GM11168 (cell line): ENCODE data around the gene POLR2J.
"Not testable (repeated sequence)": the region's sequence is repeated elsewhere in the genome, so short reads cannot be mapped to it uniquely, and the experiment has no call there.

Experiments used
- in situ Hi-C: fragments of 300-500 bp; cut with MboI; formaldehyde crosslinking; loops from one replicate; pipeline ENCODE4 v1.12.0; 2022; ENCODE audit warnings: low sequenced_read_pairs; ENCODE audit not compliant: unreplicated experiment

POLR2J gene

DNA sequence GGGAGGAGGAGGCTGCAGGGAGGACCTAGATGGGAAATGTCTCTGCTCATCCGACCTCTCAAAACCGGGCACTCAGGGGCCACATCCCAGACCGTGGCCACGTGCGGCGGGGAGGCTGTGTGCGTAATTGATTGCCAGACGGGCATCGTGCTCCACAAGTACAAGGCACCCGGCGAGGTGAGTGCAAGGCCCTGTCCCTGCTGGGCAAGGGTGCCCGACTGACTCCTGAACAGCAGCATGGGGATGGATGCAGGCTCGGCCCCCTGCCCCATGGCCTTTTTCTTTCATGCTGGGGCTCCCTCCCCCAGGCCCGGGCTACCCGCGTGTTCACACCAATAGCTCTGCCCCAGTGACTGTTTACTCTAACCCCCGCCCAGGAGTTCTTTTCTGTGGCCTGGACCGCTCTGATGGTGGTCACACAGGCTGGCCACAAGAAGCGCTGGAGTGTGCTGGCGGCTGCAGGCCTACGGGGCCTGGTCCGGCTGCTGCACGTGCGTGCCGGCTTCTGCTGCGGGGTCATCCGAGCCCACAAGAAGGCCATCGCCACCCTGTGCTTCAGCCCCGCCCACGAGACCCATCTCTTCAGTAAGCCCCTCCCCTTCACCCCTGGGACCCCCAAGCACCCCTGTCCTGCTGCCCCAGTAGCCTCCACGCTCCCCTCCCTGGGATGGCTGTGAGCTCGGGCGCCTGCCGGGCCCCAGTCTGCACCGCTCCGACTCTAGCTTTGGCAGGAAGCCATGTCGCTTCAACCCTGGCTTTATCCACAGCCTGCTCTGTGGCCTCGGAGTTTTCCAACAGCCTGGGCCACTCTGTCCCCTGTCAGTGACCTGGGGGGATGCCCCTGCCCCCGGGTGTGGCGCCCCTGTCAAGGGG is 10.0 kb downstream of the POLR2J start:
- in situ Hi-C loops = no loop called here

- in situ Hi-C loops = no loop called here
Measured at GRCh38 chr7:102467581-102468477, 10.9 kb downstream of the POLR2J start.

- in situ Hi-C loops = no loop called here
Measured at GRCh38 chr7:102466097-102466496, 12.6 kb downstream of the POLR2J start.

DNA sequence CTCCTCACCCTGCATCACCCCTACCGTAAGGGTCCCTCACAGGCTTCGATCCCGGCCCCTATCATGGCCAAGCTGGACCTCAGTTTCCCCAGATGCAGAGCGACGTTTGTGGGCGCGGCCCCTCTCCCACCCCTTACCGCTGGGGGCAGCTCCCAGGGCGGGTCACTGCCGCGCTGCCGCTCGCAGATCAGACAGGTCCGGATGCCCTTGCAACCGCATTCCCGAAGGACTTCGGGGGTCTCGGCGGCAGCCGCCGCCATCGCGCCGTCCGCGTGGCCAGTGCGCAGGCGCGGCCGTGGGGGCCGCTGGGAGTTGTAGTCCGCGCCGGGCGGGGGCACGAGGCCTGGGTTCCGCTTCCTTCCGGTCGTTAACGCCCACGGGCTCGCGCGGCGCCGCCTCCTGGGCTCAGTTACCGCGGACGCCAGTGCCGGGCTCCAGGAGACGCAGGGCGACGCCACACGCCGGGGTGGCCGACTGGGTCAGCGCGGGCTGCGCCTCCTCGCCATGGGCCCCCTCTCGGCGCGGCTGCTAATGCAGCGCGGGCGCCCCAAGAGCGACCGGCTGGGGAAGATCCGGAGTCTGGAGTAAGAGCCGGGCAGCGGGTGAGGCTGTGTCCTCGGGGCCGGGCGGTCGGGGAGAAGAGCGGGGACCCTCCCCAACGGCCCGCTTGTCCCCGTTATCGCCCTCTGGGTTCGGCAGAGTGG is 14.0 kb downstream of the POLR2J start, which contains the start of the genes ALKBH4 and LRWD1:
ALKBH4 (minus strand) TSS at position 287 of the 704 bp plus-strand sequence; CDS start at position 260, 27 bp downstream.
LRWD1 (plus strand) TSS at position 408 of the 704 bp plus-strand sequence; CDS start at position 505, 97 bp downstream.
- in situ Hi-C loops = loop anchor here (5.0 kb wide), 1 partner anchor 57 kb away; no protein-coding TSS in a partner anchor

GRCh38 chr7:102463841-102464576 is 14.7 kb downstream of the POLR2J start:
- in situ Hi-C loops = loop anchor here (5.0 kb wide), 1 partner anchor 57 kb away; no protein-coding TSS in a partner anchor

DNA sequence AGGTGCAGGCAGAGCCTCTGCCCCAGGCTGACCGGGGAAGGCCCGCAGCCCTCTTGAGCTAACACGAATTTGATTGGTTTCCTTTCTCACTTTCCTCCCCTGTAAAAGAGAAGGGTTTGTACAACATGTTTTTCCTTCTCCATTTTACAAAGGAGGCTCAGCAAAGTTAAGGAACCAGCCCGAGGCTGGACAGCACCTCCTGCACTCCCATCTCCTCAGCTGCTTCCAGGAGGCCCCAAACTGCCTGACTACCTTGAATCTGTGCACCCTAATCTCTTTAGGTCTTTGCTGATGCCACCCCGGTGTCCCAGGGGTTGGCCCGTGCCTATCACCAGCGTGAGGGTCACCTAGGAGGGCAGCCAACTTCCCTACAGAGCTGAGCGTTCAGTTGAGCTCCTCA is 18.3 kb downstream of the POLR2J start:
- in situ Hi-C loops = loop anchor here (5.0 kb wide), 1 partner anchor 53 kb away; no protein-coding TSS in a partner anchor

GRCh38 chr7:102459221-102459844 is 19.4 kb downstream of the POLR2J start:
- in situ Hi-C loops = no loop called here

GRCh38 chr7:102457352-102457924 is 21.3 kb downstream of the POLR2J start:
- in situ Hi-C loops = no loop called here

- in situ Hi-C loops = no loop called here
Measured at GRCh38 chr7:102456327-102456726, 22.4 kb downstream of the POLR2J start.

DNA sequence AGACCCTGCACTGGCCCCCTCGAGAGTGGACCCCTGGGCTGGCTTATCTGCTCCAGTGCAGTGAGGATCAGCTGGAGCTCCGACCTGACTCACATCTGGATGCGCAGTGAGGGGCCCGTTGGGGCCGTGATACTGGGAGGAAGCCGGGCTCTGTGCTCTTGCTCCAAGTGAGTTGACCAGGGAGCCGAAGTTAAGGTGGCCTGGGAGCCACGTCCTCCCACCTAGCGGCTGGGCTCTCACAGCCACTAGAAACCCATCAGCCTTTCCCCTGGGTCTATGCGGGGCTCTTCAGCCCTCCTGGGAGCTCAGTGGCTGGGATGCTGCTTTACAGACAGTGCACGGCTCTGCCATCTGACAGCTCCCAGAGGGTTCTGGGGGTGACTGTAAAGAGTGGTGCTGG is 23.1 kb downstream of the POLR2J start:
- in situ Hi-C loops = no loop called here

GRCh38 chr7:102454932-102455331 is 23.8 kb downstream of the POLR2J start:
- in situ Hi-C loops = not testable (repeated sequence)

DNA sequence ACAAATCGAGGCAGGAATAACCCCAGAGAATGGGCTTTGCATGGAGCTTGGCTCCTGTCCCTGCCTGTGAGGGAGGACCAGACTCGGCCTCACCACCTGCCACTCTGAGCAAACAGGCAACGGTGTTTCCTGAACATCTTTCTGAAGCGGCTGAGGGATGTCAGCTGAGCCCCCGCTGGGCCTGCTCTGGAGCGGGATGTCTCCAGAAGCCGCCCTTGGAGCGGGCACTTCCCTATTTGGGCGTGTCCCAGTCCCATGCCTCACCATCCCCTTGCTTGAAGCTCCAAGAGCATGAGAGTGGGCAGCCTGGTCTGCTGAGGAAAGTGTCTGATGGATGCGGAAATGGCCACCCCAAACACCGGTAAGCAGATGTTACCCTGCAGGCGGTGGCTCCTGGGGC is 24.3 kb downstream of the POLR2J start:
- in situ Hi-C loops = no loop called here

GRCh38 chr7:102453319-102453718 is 25.4 kb downstream of the POLR2J start:
- in situ Hi-C loops = no loop called here

GRCh38 chr7:102452451-102452850 is 26.3 kb downstream of the POLR2J start:
- in situ Hi-C loops = no loop called here

- in situ Hi-C loops = no loop called here
Measured at GRCh38 chr7:102451371-102452054, 27.2 kb downstream of the POLR2J start.

GRCh38 chr7:102450242-102450641 is 28.5 kb downstream of the POLR2J start:
- in situ Hi-C loops = no loop called here

DNA sequence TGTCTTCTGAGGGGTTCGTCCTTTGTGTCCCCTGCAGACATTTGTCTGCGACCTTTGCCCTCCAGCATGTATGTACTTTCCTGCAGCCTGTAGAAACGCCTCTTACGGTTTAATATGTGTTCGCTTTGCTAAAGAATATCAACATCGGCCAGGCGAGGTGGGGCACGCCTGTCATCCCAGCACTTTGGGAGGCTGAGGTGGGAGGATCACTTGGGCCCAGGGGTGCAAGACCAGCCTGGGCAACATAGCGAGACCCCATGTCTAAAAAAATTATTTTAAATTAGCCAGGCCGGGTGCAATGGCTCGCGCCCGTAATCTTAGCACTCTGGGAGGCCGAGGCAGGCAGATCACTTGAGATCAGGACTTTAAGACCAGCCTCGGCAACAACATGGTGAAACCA is 29.6 kb downstream of the POLR2J start:
- in situ Hi-C loops = no loop called here

DNA sequence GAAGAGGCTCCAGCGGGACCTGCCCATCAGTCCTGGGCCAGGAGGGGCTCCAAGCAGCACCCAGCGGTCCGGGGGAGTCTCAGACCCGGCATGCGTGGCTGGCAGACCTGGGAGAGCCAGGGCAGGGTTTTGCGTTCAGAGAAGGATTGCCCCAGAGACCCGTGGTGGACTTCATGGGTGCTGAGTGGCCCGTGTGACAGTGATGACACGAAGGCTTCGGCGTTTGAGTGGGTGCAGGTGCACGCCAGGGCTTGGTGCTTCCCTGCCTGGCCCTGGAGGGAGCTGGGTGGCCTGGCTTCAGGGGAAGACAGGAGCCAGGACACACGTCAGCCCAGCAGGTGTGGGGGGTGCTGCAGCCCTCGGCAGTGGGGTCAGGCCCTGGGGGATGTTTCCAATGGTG is 31.4 kb downstream of the POLR2J start:
- in situ Hi-C loops = no loop called here
